ENCODE results near the gene MYL5. TPM values are rescaled to one million over a fixed set of nuclear protein-coding genes. Genes with fewer than 3 reads are reported as not detected.
A peak's percentile ranks its signal among the peaks of the same experiment; 100 is the strongest.

Gene MYL5
- total RNA-seq, 1 experiment from 2014 or later, result 18.0 TPM

- Histone ChIP-seq H3K4me2 (ENCODE audit: insufficient read depth, insufficient read length, low read length) (no peak overlapping the region), H3K79me2 (ENCODE audit: insufficient read depth, low read length) (peaks cover 27% of the 10 kb centered on the region; the same call in 1 of the 2 replicates), H3K23ac (ENCODE audit: insufficient read length, low read depth, low read length) (no peak overlapping the region), H3K9me3 (ENCODE audit: control insufficient read depth, low read depth, low read length) (no peaks in the 10 kb centered on the region), H3K56ac (ENCODE audit: insufficient read length, low read depth, low read length) (no peak overlapping the region), H3K27me3 (ENCODE audit: insufficient read depth, low read length) (no peaks in the 10 kb centered on the region), H3K27ac (ENCODE audit: insufficient read length, low read depth, low read length) (no peak overlapping the region), H3K79me1 (ENCODE audit: insufficient read depth, low read depth, low read length, poor library complexity, severe bottlenecking) (peaks cover 3% of the 10 kb centered on the region), H2BK12ac (ENCODE audit: insufficient read length, low read depth, low read length) (no peak overlapping the region), H3K9ac (ENCODE audit: extremely low read depth, insufficient read length, low read length) (no peak overlapping the region), H3K4me1 (ENCODE audit: insufficient read depth, low read length) (no peaks in the 10 kb centered on the region), H4K8ac (replicated peaks; ENCODE audit: insufficient read length, low read depth, low read length) (no peak overlapping the region), H4K91ac (ENCODE audit: insufficient read length, low read depth, low read length) (no peak overlapping the region), H2AK5ac (ENCODE audit: insufficient read length, low read length) (no peak overlapping the region), H3K18ac (ENCODE audit: insufficient read length, low read depth, low read length) (no peak overlapping the region), H4K20me1 (ENCODE audit: control insufficient read depth, insufficient read depth, insufficient read length) (no peaks in the 10 kb centered on the region), H3K14ac (ENCODE audit: insufficient read depth, low read length) (no peak overlapping the region), H2BK120ac (ENCODE audit: low read depth, low read length, poor library complexity, severe bottlenecking) (no peak overlapping the region), H2AFZ (ENCODE audit: low read length) (no peak overlapping the region), H3T11ph (ENCODE audit: low read length) (no peak overlapping the region), H3K4ac (ENCODE audit: low read depth, low read length) (no peak overlapping the region), H2BK15ac (ENCODE audit: low read depth, low read length) (no peak overlapping the region), H2BK5ac (ENCODE audit: insufficient read length, low read length) (no peak overlapping the region), H3K23me2 (ENCODE audit: insufficient read length, low read depth, low read length, poor library complexity, severe bottlenecking) (no peaks in the 10 kb centered on the region), H2BK20ac (ENCODE audit: low read depth, low read length, poor library complexity, severe bottlenecking) (no peak overlapping the region), H4K5ac (ENCODE audit: insufficient read length, low read depth, low read length) (no peak overlapping the region)
- no peaks in the 10 kb centered on the region for H3K4me1 Mint-ChIP-seq
- no CpG with 5 or more reads among the region's 28 CpGs for WGBS (ENCODE audit: extremely low coverage, insufficient read length, low lambda C conversion rate)
- TF ChIP-seq CTCF (conservative IDR thresholded peaks at IDR 0.05), result no peak
- H3K9me3 Mint-ChIP-seq, result no peaks in the 10 kb centered on the region; a peak in 1 of 5 replicates
- H3K27ac Mint-ChIP-seq, result peak overlapping the region in 2 of 3 experiments; percentile 64 to 70; a peak in 3 of 7 replicates
- H3K4me3 Mint-ChIP-seq, result no peak overlapping the region
- H3K27me3 Mint-ChIP-seq (ENCODE audit: low read depth), result no peaks in the 10 kb centered on the region; the same call in 1 of the 2 replicates
- peaks cover 25 to 44% (median 31%) of the 10 kb centered on the region in 3 experiments for H3K36me3 Mint-ChIP-seq (ENCODE audit: insufficient read depth in 1 of 3, low read depth in 3 of 3)
- DNase-seq, result no peak
These were observed 49.6 kb downstream of the MYL5 start for GRCh38 chr4:723751-724530.

Data from H9 (cell line).